ENCODE results near the gene SNED1. TPM values are rescaled to one million over a fixed set of nuclear protein-coding genes. Genes with fewer than 3 reads are reported as not detected.

Gene SNED1
- total and polyA plus RNA-seq, 9 of the 15 experiments (the other 6 are each of a cell fraction or from before 2014, with no cell fraction given) = 0.03 to 0.07 (median 0.05) TPM; not detected in 5

DNA sequence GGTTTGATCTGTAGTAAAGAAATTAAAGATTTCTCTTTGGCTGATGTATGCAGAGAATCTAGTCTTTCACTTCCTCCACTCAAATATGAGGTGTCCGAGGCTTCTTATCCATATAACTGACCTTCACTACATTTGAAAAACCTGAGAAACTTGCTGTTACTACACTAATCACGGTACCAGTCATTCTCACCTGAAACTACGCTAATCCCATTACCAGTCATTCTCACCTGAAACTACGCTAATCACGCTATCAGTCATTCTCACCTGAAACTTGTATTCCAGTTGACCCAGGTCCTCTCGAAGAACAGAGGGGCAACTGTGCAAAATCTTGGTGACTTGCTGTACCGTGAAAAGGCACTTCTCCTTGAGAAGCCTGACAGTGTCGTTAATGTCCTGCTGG is 98.6 kb downstream of the SNED1 start:
- no peak overlapping the region for H3K4me2 ChIP-seq (ENCODE audit: insufficient read depth, low read length)
- H3K27me3 ChIP-seq (ENCODE audit: control insufficient read depth in 2 of 2, insufficient read depth in 2 of 2, low read length in 2 of 2) = no peaks in the 10 kb centered on the region
- peaks cover 67% of the 10 kb centered on the region; the same call in 2 of the 3 replicates for H3K36me3 ChIP-seq (ENCODE audit: control insufficient read depth, insufficient read depth, low read length)
- no peak overlapping the region for H3K9ac ChIP-seq (ENCODE audit: insufficient read depth in 1 of 2, low read depth in 2 of 2, low read length in 2 of 2)
- TF ChIP-seq USF2 (CRISPR knock-in tag; IDR thresholded peaks at IDR 0.05) (no peak), KAT2B (IDR thresholded peaks at IDR 0.05; ENCODE audit: low read depth, low read length) (no peak), ZBTB7A (IDR thresholded peaks at IDR 0.05; ENCODE audit: borderline replicate concordance, control insufficient read depth, low read depth, low read length) (no peak), SIRT6 (IDR thresholded peaks at IDR 0.05; ENCODE audit: low read depth, low read length) (no peak), ZNF324 (CRISPR knock-in tag; IDR thresholded peaks at IDR 0.05) (no peak), MTF1 (CRISPR knock-in tag; IDR thresholded peaks at IDR 0.05; ENCODE audit: borderline replicate concordance) (no peak), ZNF282 (CRISPR knock-in tag; IDR thresholded peaks at IDR 0.05) (no peak), ERF (CRISPR knock-in tag; IDR thresholded peaks at IDR 0.05) (no peak), NFXL1 (CRISPR knock-in tag; IDR thresholded peaks at IDR 0.05) (no peak), FOXM1 (IDR thresholded peaks at IDR 0.05; ENCODE audit: low read depth) (no peak), FOXM1 (CRISPR knock-in tag; IDR thresholded peaks at IDR 0.05; ENCODE audit: low read depth) (no peak), PCBP2 (IDR thresholded peaks at IDR 0.05; ENCODE audit: low read depth, low read length, poor library complexity, severe bottlenecking) (no peak), TOE1 (IDR thresholded peaks at IDR 0.05; ENCODE audit: borderline replicate concordance) (no peak), TOE1 (CRISPR knock-in tag; IDR thresholded peaks at IDR 0.05; ENCODE audit: borderline replicate concordance, low read depth) (no peak), SMARCA5 (IDR thresholded peaks at IDR 0.05) (no peak)
- TF ChIP-seq, protein P1, sequence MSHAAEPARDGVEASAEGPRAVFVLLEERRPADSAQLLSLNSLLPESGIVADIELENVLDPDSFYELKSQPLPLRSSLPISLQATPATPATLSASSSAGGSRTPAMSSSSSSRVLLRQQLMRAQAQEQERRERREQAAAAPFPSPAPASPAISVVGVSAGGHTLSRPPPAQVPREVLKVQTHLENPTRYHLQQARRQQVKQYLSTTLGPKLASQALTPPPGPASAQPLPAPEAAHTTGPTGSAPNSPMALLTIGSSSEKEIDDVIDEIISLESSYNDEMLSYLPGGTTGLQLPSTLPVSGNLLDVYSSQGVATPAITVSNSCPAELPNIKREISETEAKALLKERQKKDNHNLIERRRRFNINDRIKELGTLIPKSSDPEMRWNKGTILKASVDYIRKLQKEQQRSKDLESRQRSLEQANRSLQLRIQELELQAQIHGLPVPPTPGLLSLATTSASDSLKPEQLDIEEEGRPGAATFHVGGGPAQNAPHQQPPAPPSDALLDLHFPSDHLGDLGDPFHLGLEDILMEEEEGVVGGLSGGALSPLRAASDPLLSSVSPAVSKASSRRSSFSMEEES (CRISPR knock-in tag; IDR thresholded peaks at IDR 0.05) = no peak
- TF ChIP-seq, protein P2, sequence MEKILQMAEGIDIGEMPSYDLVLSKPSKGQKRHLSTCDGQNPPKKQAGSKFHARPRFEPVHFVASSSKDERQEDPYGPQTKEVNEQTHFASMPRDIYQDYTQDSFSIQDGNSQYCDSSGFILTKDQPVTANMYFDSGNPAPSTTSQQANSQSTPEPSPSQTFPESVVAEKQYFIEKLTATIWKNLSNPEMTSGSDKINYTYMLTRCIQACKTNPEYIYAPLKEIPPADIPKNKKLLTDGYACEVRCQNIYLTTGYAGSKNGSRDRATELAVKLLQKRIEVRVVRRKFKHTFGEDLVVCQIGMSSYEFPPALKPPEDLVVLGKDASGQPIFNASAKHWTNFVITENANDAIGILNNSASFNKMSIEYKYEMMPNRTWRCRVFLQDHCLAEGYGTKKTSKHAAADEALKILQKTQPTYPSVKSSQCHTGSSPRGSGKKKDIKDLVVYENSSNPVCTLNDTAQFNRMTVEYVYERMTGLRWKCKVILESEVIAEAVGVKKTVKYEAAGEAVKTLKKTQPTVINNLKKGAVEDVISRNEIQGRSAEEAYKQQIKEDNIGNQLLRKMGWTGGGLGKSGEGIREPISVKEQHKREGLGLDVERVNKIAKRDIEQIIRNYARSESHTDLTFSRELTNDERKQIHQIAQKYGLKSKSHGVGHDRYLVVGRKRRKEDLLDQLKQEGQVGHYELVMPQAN (IDR thresholded peaks at IDR 0.05; ENCODE audit: borderline replicate concordance) = no peak
- TF ChIP-seq, protein P3, sequence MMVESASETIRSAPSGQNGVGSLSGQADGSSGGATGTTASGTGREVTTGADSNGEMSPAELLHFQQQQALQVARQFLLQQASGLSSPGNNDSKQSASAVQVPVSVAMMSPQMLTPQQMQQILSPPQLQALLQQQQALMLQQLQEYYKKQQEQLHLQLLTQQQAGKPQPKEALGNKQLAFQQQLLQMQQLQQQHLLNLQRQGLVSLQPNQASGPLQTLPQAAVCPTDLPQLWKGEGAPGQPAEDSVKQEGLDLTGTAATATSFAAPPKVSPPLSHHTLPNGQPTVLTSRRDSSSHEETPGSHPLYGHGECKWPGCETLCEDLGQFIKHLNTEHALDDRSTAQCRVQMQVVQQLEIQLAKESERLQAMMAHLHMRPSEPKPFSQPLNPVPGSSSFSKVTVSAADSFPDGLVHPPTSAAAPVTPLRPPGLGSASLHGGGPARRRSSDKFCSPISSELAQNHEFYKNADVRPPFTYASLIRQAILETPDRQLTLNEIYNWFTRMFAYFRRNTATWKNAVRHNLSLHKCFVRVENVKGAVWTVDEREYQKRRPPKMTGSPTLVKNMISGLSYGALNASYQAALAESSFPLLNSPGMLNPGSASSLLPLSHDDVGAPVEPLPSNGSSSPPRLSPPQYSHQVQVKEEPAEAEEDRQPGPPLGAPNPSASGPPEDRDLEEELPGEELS (CRISPR knock-in tag; IDR thresholded peaks at IDR 0.05; ENCODE audit: borderline replicate concordance) = no peak
- no peak overlapping the region for H3K4me3 ChIP-seq
- H3K4me1 ChIP-seq (replicated peaks in 1 of 2; ENCODE audit: control insufficient read depth in 2 of 2, insufficient read depth in 2 of 2, low read length in 2 of 2) = peaks cover 0 to 5% of the 10 kb centered on the region in 2 experiments; a peak in 2 of 5 replicates
- no peaks in the 10 kb centered on the region for H3K9me1 ChIP-seq (ENCODE audit: control insufficient read depth, insufficient read depth, low read length)
- no peaks in the 10 kb centered on the region for H4K20me1 ChIP-seq (replicated peaks; ENCODE audit: control insufficient read depth, insufficient read depth, low read length)
- POLR2A ChIA-PET = interaction anchor here (0.7 kb wide), 1 partner anchor 24 kb away, joined by 3 read pairs; no protein-coding TSS in a partner anchor
- FAIRE-seq (no peak), ATAC-seq (no peak), DNase-seq (ENCODE audit: extremely low read depth in 1 of 4, low spot score in 3 of 4) (no peak)
- in situ Hi-C loops (cut with MboI) = no loop called here
- 94% methylated on average over 7 of the region's 8 CpGs for WGBS (ENCODE audit: insufficient coverage, low coverage, missing lambda C conversion rate)
- no peaks in the 10 kb centered on the region for H3K9me3 ChIP-seq (replicated peaks; ENCODE audit: control insufficient read depth, insufficient read depth, low read depth, low read length)
- no peak overlapping the region for H3K27ac ChIP-seq (ENCODE audit: extremely low read depth, low read depth, low read length)
- CTCF ChIA-PET (ENCODE audit: low intra/inter-chr PET ratio) = no interaction called here
- no TSS peak for BruUV-seq (replicated peaks)
- H2AFZ ChIP-seq (ENCODE audit: low read depth, low read length) = no peak overlapping the region
- intact Hi-C loops (cut with micrococcal nuclease) = no loop called here
- H3K79me2 ChIP-seq (ENCODE audit: control insufficient read depth, insufficient read depth, low read length) = peaks cover 28% of the 10 kb centered on the region
